HT-29 (cell line): ENCODE measurements around the gene FCN2. TPM values are rescaled to one million over a fixed set of nuclear protein-coding genes. Genes with fewer than 3 reads are reported as not detected.

Experiments
- DNase-seq: peaks from one replicate; pipeline ENCODE4 v3.0.0-alpha.2; 2015; ENCODE audit warnings: low spot score
- total RNA-seq: library from RNA; depleted of rRNA; stranded (reverse); fragments of >200 nt; shearing (Covaris generic); gene quantifications from 2 replicates; pipeline ENCODE4 v1.2.3, GENCODE V29; 2014

Gene FCN2
- total RNA-seq, 1 experiment from 2014 or later, result not detected

DNA sequence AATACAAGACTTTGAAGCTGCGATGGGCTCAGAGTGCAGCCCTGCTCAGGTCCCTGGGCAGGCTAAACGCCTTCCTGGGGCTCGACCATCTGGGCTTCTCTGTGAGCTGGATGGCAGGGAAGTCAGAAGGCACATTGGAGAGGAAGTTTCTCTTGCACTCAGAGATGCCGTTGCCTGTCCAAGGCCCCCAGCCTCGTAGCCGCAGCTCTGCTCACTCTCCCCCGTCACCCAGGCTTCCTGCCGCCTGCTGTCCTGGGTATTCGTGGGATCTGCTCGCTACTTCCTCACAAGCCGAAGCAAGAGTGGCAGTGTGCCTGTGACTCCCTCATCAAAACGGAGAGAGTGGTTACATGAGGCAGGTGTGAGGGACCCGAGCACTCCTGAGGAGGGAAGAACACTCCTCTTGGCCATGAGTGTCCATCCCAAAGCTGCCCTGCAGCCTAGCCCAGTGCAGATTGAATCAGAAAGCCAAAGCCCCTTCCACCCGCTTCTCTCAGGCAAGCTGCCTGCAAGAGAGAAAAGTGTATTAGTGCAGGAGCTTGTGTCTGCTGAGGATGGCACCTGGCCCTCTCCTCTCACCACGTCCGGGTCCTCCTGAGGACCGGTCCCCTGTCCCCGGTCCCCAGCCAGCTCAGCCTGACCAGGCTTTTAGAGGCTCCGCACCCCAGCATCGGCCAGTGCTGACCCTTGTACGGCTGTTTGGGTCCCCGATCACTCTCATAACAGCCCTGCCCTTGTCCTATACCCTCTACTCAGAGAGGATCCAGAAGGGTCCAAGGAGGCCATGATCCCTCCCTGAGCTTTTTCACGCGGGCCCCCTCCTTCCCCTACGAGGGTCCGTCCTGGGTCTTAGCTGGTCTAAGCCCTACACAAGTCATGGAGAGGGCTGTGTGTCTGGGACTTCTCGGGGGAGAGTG is 7.3 kb downstream of the FCN2 start:
- no peak for DNase-seq

DNA sequence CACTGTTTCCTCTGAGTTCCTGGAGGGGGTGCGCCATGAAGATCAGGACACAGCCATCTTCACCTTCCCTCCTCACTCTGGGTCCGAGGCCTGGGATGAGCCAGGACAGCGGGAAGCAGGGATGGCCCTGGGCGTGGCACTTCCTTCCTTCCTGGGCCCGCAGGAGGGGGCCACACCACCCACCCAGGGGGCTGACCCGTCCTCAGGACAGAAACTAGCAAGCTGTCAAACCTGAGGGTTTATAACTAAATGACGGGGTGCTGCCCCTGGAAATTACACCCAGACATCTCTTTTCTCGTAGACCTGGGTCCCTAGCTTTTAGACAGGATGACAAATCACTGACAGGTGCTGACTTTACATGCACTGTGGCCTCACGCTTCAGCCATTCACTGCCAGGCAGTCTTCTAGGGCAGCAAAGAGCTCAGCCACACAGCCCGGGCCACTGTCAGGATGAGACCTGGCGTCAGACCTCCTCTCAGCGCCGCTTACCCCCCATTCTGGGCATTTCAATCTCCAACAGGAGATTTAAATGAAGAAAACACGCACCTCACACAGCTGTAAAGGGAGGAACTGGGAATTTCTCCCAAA is 8.1 kb downstream of the FCN2 start:
- DNase-seq, result no peak

- no peak for DNase-seq
Observed at GRCh38 chr9:134889386-134890154, 9.0 kb downstream of the FCN2 start.

DNA sequence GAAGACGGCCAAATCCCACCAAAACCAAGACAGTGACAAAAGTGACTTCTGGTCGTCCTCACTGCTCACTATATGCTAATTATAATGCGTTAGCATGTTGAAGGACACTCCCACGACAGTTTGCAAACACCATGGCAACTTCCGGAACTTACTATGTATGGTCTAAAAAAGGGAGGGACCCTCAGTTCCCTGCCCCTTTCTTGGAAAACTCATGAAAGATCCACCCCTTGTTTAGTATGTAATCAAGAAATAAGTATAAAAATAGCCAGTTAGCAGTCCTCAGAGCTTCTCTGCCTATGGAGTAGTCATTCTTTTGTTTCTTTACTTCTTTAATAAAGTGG is 9.5 kb downstream of the FCN2 start:
- DNase-seq, result no peak

- no peak for DNase-seq
Observed at GRCh38 chr9:134891053-134891452, 10.4 kb downstream of the FCN2 start.

- DNase-seq, result no peak
Observed at GRCh38 chr9:134891713-134892112, 11.1 kb downstream of the FCN2 start.

DNA sequence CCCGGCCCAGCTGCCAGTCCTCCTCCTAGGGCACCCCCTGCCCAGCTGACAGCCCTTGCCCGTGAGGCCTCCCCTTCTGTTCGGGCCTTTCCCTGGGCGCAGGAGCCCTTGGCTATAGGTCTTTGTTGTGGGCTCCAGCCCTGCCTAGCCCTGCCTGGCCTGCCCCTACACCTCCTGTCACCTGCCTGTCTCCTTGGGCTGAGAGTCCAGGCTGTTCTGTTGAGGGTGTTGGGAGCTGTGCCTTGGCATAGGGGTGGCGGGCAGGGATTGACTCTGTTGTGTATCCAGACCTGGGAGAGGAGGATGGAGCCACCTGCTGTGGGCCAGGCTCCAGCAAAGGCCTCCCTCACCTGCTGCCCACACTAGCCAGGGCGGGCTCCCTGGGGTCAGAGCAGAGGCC is 11.6 kb downstream of the FCN2 start:
- no peak for DNase-seq

GRCh38 chr9:134892820-134893420 is 12.3 kb downstream of the FCN2 start:
- DNase-seq, result no peak

DNA sequence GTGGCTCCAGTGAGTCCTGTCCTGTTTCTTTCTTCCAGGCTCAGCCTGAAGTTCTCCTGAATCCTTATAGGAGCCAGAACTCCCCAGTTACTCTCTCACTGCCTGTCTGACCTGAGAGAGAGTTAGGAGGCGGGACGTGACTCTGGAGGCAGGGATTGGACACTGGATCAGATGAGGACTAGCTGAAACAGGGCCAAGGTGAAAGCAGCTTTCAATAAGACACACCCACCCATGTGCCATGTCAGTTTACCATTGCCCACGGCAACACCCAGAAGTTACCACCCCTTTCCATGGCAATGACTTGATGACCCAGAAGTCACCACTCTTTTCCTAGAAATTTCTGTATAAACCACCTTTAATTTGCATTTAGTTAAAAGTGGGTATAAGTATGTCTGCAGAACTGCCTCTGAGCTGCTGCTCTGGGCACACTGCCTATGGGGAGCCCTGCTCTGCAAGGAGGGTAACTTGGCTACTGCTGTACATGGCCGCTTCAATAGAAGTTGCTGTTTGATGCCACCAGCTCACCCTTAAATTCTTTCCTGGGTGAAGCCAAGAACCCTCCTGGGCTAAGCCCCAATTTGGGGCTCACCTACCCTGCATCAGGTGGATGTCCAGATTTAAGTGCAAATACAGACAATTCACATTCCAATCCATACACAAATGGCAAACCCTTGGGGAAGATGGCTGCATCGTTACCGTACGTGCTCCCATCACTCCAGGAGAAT is 13.7 kb downstream of the FCN2 start:
- no peak for DNase-seq

- DNase-seq, result no peak
Observed at GRCh38 chr9:134895097-134895496, 14.5 kb downstream of the FCN2 start.

GRCh38 chr9:134895567-134895907 is 14.9 kb downstream of the FCN2 start:
- DNase-seq, result no peak

GRCh38 chr9:134895908-134896833 is 15.6 kb downstream of the FCN2 start:
- no peak for DNase-seq

DNA sequence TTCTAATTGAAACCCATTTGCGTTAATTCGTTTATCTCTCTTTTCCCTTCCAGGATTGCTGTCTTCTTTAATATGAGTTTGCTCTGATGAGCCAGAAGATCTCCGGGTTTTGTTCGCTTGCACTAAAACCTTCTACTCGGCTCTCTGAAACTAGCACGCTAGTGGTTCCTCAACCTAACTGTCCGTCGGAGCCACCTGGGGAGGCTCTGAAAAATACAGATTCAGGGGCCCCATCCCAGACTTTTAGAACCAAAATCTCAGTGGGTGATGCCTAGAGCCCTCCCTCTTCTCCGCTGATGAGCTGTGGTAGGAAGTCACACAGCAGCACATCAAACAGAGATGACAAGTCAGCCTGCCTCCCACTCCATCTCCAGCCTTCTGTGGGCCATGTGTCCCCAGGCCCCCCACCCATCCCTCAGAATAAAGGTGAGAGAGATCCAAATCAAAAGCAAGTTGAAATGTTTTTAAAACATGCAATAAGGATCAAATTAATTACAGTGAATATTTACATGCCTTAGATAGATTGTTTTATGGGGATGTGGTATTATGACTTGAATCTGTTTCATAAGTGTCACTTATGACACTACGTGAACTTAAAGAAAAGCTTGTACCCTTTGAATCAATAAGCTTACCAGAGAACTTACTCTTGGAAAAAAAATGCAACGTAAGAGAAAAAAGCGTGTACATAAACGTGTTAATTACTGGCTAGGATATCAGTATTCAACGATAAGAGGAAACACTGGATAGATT is 16.4 kb downstream of the FCN2 start:
- DNase-seq, result no peak

GRCh38 chr9:134897584-134898170 is 17.1 kb downstream of the FCN2 start:
- DNase-seq, result no peak

GRCh38 chr9:134898319-134898718 is 17.7 kb downstream of the FCN2 start:
- no peak for DNase-seq

DNA sequence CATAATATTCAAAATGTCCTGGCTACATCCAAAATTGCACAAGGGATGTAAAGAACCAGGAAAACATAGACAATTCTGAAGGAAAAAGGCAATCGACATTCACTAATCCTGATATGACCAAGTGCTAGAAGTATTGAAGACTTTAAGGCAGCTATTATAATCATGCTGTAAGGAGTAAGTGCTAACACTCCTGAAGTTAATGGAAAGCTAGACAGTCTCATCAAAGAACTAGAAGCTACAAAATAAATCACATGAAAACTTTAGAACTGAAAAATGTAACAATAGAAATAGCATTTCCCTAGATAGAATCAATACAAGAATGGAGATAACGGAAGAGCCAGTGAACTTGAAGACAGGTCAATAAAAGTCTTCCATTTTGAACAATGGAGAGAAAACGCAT is 18.6 kb downstream of the FCN2 start:
- DNase-seq, result no peak

DNA sequence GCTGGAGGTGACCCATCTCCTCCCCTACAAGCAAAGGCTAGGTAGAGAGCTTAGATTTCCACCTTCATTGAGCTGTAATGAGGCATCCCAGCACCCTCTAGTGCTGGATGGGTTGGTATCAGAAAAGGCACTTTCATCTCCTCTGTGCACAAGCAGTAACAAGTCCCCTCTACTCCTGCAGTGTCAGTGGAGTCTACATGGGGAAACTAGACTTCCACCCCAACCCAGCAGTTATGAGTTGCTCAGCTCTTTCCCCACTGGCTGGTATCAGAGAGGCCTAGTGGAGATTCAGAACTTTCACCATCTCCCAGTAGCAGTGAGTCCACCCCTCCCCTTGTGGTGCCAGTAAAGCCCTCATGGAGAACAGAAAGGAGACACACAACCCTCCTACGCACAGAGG is 19.2 kb downstream of the FCN2 start:
- no peak for DNase-seq

GRCh38 chr9:134902936-134903335 is 22.3 kb downstream of the FCN2 start:
- DNase-seq, result no peak
